ENCODE data around the gene ABCF2. TPM values are rescaled to one million over a fixed set of nuclear protein-coding genes. Genes with fewer than 3 reads are reported as not detected.

Gene ABCF2
- total and polyA plus RNA-seq, 10 of the 15 experiments (the other 5 are each of a cell fraction or from before 2014, with no cell fraction given) = 29.3 to 76.3 (median 57.1) TPM

- TF ChIP-seq ZNF592 (IDR thresholded peaks at IDR 0.05) (no peak), NRF1 (conservative IDR thresholded peaks at IDR 0.05; ENCODE audit: low read depth, low read length) (no peak), RCOR1 (conservative IDR thresholded peaks at IDR 0.05; ENCODE audit: low read depth, low read length) (no peak), HDAC6 (IDR thresholded peaks at IDR 0.05; ENCODE audit: unreplicated experiment) (no peak), CEBPB (IDR thresholded peaks at IDR 0.05; ENCODE audit: borderline replicate concordance in 1 of 2, low read depth in 2 of 2, low read length in 2 of 2) (no peak), CTCF (IDR thresholded peaks at IDR 0.05 in 2 of 3, conservative IDR thresholded peaks at IDR 0.05 in 1 of 3; ENCODE audit: control insufficient read depth in 2 of 3, extremely low read depth in 1 of 3, insufficient read depth in 1 of 3, low read depth in 3 of 3, low read length in 3 of 3) (no peak), BCLAF1 (IDR thresholded peaks at IDR 0.05) (no peak), STAT3 (IDR thresholded peaks at IDR 0.05; ENCODE audit: low read depth, low read length) (no peak), NR2C2 (IDR thresholded peaks at IDR 0.05; ENCODE audit: borderline replicate concordance, control insufficient read depth, insufficient read length, low read depth) (no peak)
Observed at GRCh38 chr7:151209588-151209987, 17.4 kb downstream of the ABCF2 start (continued).
